Nephron progenitor cell (in vitro differentiated cells): ENCODE data around the gene ERCC6.

ENCODE experiments used
- DNase-seq: peaks from one replicate; pipeline ENCODE4 v3.0.0; 2021
- H3K27ac Mint-ChIP-seq: 2 replicates; pipeline ENCODE4 v1.8.0; 2021; ENCODE audit warnings: mild to moderate bottlenecking, moderate library complexity, mixed read lengths
- H3K27me3 Mint-ChIP-seq: 2 replicates; pipeline ENCODE4 v1.8.0; 2021; ENCODE audit warnings: mild to moderate bottlenecking, low read depth, mixed read lengths; ENCODE audit not compliant: poor library complexity
- H3K36me3 Mint-ChIP-seq: 2 replicates; pipeline ENCODE4 v1.8.0; 2021; ENCODE audit warnings: low read depth, mixed read lengths
- H3K4me1 Mint-ChIP-seq: 2 replicates; pipeline ENCODE4 v1.8.0; 2021; ENCODE audit warnings: mixed read lengths
- H3K4me3 Mint-ChIP-seq: 2 replicates; pipeline ENCODE4 v1.8.0; 2021; ENCODE audit warnings: mild to moderate bottlenecking, moderate library complexity, mixed read lengths
- H3K9me3 Mint-ChIP-seq: 2 replicates; pipeline ENCODE4 v1.8.0; 2021; ENCODE audit warnings: mild to moderate bottlenecking, moderate library complexity, mixed read lengths
- TF ChIP-seq, protein P1 (sequence below): fragments of 200-600 bp; sonication (generic); IDR thresholded peaks from 2 replicates; pipeline ENCODE4 v1.5.0; 2021; ENCODE audit warnings: antibody characterized with exemption

The ERCC6 gene

GRCh38 chr10:49534670-49535381, 4.1 kb downstream of the ERCC6 start:
- Mint-ChIP-seq H3K9me3 (peaks cover 3% of the 10 kb centered on the region), H3K27me3 (peaks cover 26% of the 10 kb centered on the region), H3K27ac (no peak overlapping the region), H3K4me3 (no peak overlapping the region), H3K4me1 (peaks cover 25% of the 10 kb centered on the region), H3K36me3 (peaks cover 16% of the 10 kb centered on the region)
- TF ChIP-seq, protein P1, sequence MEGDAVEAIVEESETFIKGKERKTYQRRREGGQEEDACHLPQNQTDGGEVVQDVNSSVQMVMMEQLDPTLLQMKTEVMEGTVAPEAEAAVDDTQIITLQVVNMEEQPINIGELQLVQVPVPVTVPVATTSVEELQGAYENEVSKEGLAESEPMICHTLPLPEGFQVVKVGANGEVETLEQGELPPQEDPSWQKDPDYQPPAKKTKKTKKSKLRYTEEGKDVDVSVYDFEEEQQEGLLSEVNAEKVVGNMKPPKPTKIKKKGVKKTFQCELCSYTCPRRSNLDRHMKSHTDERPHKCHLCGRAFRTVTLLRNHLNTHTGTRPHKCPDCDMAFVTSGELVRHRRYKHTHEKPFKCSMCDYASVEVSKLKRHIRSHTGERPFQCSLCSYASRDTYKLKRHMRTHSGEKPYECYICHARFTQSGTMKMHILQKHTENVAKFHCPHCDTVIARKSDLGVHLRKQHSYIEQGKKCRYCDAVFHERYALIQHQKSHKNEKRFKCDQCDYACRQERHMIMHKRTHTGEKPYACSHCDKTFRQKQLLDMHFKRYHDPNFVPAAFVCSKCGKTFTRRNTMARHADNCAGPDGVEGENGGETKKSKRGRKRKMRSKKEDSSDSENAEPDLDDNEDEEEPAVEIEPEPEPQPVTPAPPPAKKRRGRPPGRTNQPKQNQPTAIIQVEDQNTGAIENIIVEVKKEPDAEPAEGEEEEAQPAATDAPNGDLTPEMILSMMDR = no peak
- no peak for DNase-seq

GRCh38 chr10:49532461-49532860, 6.5 kb downstream of the ERCC6 start:
- Mint-ChIP-seq H3K27me3 (peaks cover 16% of the 10 kb centered on the region), H3K27ac (no peak overlapping the region), H3K9me3 (no peaks in the 10 kb centered on the region), H3K4me1 (peaks cover 5% of the 10 kb centered on the region), H3K4me3 (no peak overlapping the region), H3K36me3 (peaks cover 34% of the 10 kb centered on the region)
- no peak for DNase-seq
- TF ChIP-seq, protein P1 = no peak

DNA sequence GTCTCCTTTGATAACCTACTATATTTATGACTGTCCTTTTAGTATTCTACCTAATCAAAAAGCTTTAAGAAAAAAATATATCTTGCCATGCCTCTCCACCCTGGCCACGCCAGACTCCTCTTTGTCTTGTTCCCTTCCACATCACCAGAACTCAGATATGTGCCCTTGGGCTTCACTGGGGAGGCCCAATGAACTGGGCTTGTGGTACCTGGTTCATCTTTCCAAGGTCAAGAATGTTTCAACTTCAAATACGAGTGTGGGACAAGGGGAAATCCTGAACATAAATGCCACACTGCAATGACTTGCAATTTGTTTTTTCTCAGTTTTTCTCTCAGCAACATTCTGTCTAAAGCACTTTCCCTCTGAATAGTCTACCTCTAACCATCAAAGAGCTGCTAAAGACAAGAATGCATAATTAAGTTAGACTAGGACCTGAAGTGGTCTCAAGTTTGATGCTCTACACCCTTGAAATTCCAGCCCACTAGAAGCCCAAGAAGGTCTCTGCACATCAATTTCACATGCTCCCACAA, 9.9 kb downstream of the ERCC6 start:
- Mint-ChIP-seq H3K4me3 (no peak overlapping the region), H3K36me3 (peaks cover 50% of the 10 kb centered on the region), H3K9me3 (no peaks in the 10 kb centered on the region), H3K27me3 (peaks cover 2% of the 10 kb centered on the region), H3K4me1 (no peaks in the 10 kb centered on the region), H3K27ac (no peak overlapping the region)
- DNase-seq = no peak
- TF ChIP-seq, protein P1 = no peak

DNA sequence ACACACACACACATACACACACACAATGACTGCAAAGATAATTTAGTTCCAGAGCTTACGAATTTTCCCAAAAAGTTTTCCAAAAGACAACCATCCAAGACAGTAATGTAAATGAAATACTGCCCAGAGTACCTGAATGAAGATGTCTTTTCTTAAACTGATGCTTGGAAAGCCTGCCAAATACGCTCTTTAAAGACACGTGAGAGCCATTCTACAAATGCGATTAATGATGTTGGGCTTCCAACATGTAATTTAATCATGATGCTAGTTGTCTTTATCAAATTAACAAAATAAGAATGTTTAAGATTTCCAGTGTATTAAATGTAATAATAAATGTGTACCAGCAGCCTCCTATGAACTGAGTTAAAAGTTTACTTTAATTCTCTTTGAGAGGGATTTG, 11.1 kb downstream of the ERCC6 start:
- H3K27me3 Mint-ChIP-seq = peaks cover 2% of the 10 kb centered on the region

GRCh38 chr10:49527061-49527460, 11.9 kb downstream of the ERCC6 start:
- Mint-ChIP-seq H3K27ac (no peak overlapping the region), H3K4me3 (no peak overlapping the region), H3K9me3 (no peaks in the 10 kb centered on the region), H3K27me3 (peaks cover 2% of the 10 kb centered on the region), H3K4me1 (no peaks in the 10 kb centered on the region), H3K36me3 (peaks cover 56% of the 10 kb centered on the region)
- TF ChIP-seq, protein P1 = no peak
- DNase-seq = no peak

More for the DNA sequence above, 11.1 kb downstream of the ERCC6 start:
- Mint-ChIP-seq H3K4me3 (no peak overlapping the region), H3K4me1 (no peaks in the 10 kb centered on the region), H3K27ac (no peak overlapping the region), H3K36me3 (peaks cover 56% of the 10 kb centered on the region), H3K9me3 (no peaks in the 10 kb centered on the region)
- DNase-seq = no peak
- TF ChIP-seq, protein P1 = no peak

DNA sequence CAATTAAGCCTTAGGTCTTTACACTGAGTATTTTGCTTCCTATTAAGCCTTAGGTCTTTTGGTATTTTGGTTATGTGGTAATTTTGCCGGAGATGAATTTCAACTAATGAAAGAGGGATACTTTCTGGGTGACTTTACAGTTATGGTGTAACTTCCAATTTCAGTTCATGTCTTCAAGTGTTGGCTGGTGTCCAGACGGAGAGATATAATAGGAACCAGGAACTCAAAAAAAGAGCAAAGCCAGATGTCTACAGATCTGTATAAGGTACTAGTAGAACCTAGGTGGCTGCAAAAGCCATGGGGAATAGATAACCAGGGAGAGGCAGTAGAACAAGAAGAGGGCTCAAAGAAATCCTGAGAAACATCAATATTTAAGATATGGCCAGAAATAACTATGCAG, 12.3 kb downstream of the ERCC6 start:
- H3K27me3 Mint-ChIP-seq = peaks cover 2% of the 10 kb centered on the region
- no peaks in the 10 kb centered on the region for H3K4me1 Mint-ChIP-seq
- H3K36me3 Mint-ChIP-seq = peaks cover 57% of the 10 kb centered on the region
- no peak overlapping the region for H3K27ac Mint-ChIP-seq
- no peak for DNase-seq
- no peak overlapping the region for H3K4me3 Mint-ChIP-seq
- TF ChIP-seq, protein P1 = no peak
- H3K9me3 Mint-ChIP-seq = no peaks in the 10 kb centered on the region
